HG03064 (cell line): Measurements from ENCODE around the gene DMAC2L.
"Not testable (repeated sequence)": the region's sequence is repeated elsewhere in the genome, so short reads cannot be mapped to it uniquely, and the experiment has no call there.

ENCODE experiments used
- ATAC-seq: cut with Tn5 transposase; IDR thresholded peaks from one replicate; pipeline ENCODE4 v1.9.1; 2021; ENCODE audit warnings: low read depth; ENCODE audit not compliant: unreplicated experiment

Gene DMAC2L

DNA sequence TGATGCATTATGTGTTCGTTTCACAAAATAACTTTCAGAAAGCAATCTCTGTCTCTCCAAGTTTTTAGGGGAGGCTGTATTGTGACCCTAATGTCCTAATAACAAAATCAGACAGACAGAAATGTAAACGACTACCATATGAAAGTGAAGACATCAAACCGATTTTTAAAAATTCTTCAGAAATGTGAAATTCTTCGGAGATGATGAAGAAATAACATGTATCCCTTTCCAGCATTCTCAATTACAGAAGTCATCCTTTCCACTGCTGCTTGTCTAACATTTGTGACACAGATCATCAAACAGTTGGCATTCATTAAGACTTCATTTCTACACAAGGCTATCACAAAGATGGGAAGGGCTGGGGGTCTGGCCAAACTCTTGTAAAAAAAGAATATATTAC, 41.0 kb downstream of the DMAC2L start:
- ATAC-seq = no peak

DNA sequence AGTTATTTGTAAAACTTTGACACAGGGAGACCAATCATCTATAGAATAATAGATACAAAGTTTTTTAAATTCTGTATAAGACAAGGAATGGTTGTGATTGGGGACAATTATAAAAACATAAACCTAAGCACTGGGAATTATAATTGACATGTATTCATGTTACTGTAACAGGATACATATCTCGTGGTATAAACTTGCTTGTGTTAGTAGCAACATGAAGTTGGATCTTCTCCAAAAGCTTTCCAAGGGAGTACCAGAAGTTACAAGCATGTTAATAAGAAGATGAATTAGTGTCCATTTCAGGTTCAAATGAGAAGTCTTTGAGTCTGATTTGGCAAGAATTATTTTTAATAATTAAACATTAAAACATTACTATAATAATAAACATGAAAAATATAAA, 42.4 kb downstream of the DMAC2L start:
- ATAC-seq = no peak

DNA sequence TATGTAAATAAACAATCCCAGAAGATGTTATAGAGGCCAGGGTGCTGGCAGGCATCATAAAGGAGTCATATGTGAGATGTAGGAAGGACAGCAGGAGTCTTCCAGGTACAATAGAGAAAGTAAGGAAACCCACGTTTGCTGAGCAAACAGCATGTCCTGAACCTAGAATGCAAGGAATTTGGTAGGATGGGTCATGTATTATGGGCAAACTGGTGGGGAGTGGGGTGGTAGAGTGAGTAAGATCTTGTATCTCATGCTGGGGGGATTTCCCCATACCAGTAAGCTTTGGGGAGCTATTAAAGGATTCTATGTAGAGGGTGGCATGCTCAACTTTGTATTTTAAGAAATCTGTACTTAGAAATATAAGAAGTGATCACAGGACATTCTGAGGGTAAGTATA, 43.6 kb downstream of the DMAC2L start:
- ATAC-seq = no peak

DNA sequence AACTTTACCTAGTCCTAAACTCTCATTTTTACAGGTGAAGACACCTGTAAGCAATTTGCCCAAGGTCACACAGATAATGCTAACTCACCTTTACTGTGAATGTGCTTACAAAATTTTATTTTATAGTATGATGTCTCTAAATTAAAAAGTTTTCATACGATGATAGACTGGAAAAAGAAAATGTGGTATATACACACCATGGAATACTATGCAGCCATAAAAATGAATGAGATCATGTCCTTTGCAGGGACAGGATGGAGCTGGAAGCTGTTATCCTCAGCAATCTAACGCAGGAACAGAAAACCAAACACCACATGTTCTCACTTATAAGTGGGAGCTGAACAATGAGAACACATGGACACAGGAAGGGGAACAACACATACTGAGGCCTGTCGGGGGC, 44.2 kb downstream of the DMAC2L start:
- not testable (repeated sequence) for ATAC-seq

DNA sequence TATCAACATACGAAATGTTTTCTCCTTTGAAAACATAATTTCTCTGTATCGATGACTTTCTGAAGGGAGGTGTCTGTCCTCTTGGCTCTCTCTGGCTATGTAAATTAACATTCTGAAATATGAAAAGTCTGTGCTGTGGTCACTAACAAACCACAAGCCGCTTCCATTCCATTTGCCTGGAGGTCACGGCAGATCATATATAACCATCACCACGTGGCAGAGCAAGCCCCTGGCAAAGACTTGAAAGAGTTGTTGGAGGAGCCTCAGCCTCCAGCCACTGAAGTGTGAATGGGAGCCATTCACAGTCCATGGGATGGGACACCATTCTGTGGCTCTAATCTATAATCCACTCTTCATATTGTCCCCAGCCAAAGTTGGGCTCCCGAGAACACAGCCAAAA, 45.0 kb downstream of the DMAC2L start:
- ATAC-seq = no peak

DNA sequence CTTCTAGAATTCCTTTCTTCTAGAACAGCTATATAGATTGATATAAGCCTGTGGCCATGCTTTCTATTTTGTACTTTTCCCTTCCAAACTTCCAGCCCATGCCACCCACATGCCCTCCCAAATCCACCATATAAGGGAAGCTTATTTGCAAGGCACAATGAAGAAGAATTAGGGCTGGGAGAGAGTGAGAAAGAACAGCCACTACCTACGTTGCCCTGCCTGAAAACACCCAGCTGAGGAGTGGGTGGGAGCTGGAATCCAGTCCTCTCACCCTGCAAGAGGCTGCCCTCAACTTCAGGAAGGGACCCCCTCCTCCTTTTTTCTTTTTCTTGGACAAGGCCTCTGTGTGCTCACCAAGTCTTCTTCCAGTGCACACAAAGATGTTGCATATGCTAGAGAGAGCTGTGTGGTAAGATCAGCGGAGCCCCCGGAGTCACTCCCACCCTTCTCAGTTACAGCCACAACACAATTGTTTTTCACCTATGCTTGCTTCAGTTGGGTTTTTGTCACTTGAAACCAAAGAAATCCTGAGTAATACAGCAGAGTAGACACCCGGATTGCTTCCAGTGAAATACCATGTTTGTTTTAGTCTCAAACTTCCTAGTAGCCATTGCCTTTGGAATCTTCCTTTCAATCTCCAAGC, 45.8 kb downstream of the DMAC2L start:
- ATAC-seq = no peak

DNA sequence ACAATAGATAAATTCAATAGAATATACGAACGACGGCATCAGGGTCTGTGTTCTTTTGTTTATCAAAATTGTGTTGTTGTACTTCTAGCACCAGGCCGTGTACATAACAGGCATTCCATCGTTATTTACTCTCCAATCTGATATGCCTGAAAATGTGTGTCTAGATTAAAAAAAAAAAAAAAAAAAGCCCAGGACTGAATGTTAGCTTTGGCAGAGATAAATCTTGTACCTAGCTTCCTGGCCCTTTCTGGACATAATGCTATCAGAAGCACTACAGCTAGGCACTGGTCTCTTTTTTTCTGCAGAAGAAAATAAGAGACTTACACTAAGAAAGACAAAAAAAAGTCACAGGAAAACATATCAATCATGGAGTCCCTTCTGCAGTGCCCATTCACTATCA, 47.5 kb downstream of the DMAC2L start:
- no peak for ATAC-seq

DNA sequence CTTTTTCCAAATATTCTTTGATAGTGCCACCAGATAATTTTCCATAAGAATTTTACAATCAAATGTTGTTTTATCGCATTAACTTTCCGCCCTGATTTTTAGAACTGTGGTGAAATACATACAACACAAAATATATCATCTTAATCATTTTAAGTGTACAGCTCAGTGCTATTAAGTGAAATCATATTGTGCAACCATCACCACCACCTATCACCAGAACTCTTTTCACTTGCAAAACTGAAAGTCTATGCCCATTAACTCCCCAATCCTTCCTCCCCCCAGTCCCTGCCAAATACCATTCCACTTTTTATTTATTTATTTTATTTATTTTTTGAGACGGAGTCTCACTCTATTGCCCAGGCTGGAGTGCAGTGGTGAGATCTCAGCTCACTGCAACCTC, 48.0 kb downstream of the DMAC2L start:
- ATAC-seq = no peak

DNA sequence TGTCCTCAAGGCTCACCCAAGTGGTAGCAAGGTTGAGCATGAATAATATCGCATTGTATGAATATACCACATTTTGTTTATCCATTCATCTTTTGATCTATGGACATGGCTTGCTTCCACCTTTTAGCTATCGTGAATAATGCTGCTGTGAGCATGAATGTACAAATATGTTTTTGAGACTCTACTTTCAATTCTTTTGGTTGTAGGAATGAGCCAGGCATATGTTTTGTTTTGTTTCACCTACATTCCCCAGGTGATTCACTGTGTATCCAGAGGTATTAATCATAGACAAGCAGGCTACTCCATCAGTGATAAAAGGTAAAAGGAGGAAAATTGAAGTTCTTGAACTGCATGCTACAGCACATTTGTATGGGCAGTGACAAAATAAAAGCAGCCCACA, 48.7 kb downstream of the DMAC2L start:
- ATAC-seq = no peak

DNA sequence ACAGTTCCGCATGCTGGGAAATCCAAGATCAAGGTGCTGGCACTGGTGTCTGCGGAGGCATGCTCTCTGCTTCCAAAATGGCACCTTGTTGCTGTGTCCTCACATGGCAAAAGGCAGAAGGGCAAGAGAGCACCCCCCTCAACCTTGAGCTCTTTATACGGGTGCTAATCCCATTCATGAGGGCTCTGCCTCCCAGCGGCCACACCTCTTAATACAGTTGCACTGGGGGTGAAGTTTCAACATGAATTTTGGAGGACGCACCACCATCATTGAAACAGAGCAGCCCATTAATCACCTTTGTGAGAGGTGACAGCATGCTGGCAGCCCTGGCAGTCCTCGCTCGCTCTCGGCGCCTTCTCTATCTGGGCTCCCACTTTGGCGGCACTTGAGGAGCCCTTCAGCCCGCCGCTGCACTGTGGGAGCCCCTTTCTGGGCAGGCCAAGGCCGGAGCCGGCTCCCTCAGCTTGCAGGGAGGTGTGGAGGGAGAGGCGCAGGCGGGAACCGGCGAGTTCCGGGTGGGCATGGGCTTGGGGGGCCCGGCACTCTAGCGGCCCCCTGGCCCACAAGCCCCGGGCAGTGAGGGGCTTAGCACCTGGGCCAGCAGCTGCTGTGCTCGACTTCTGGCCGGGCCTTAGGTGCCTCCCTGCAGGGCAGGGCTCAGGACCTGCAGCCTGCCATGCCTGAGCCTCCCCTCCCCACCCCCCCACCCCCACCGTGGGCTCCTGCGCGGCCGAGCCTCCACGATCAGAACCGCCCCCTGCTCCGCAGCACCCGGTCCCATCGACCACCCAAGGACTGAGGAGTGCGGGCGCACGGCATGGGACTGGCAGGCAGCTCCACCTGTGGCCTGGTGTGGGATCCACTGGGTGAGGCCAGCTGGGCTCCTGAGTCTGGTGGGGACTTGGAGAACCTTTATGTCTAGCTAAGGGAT, 49.6 kb downstream of the DMAC2L start:
- not testable (repeated sequence) for ATAC-seq

DNA sequence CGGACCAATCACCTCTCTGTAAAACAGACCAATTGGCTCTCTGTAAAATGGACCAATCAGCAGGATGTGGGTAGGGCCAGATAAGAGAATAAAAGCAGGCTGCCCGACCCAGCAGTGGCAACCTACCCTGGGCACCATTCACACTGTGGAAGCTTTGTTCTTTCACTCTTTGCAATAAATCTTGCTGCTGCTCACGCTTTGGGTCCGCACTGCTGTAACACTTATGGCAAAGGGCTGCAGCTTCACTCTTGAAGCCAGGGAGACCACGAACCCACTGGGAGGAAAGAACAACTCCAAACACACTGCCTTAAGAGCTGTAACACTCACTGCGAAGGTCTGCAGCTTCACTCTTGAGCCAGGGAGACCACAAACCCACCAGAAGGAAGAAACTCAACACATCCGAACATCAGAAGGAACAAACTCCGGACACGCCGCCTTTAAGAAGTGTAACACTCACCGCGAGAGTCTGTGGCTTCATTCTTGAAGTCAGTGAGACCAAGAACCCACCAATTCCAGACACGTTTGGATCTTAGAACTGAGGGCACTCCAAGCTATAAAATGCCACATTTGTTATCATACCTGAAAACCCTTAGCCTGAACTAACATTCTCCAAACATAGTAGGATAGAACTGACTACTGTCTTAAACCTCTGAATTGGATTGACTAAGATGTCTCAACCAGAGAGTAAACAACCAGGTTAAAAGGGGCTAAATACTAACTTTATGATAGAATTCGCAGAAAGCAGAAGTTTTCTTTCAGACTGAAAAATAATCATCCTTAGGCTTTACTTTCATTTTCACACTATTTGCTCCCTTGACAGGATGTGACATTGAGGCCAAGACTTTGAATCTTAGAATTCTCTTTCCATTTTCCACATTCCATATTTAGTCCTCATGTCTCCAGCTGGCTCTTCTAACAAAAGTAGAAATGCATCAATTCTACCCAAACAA, 50.9 kb downstream of the DMAC2L start:
- ATAC-seq = peak; percentile 11

DNA sequence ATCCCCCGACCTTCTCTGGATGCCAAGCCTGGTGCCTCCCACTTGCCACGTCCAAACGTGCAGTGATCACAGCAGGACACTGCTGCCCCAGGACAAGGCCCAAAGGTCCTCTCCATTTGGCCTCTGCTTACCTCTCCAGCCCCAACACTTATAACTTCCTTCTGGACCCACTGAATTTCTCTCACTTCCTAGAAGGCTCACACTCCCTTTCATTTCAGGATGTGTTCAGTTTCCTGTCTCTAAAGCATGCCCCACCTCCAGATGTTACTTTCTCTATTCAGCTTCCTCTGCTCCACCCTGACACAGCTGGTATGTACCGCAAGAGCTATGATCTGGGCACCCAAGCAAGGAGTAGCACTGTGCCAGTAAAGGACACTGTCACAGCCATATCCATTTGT, 51.6 kb downstream of the DMAC2L start:
- peak; percentile 95 for ATAC-seq

DNA sequence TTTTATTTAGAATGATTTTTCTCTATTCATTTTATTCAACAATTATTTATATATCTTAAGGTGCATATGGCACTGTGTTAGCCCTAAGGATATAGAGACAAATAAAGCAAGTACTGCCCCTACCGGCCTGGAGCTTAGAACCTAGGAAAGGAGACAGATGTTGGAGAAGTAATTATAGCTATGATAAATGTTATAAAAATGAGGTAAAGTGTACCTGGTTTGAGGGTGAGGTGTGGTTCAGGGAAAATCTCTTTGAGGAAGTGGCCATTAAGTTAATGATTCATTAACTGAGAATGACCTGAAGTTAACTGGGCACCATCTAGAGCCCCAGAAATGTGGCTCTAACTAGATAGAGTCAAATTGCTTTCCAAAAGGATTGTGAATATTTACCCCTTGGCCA, 52.7 kb downstream of the DMAC2L start:
- no peak for ATAC-seq

DNA sequence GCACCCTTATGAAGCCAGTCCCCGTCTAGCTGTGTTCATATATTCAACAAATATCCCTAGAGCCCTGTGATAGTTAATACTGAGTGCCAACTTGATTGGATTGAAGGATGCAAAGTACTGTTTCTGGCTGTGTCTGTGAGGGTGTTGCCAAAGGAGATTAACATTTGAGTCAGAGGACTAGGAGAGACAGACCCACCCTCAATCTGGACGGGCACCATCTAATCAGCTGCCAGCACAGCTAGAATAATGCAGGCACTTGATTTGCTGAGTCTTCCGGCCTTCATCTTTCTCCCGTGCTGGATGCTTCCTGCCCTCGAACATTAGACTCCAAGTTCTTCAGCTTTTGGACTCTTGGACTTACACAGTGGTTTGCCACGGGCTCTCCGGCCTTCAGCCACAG, 53.4 kb downstream of the DMAC2L start:
- ATAC-seq = not testable (repeated sequence)

DNA sequence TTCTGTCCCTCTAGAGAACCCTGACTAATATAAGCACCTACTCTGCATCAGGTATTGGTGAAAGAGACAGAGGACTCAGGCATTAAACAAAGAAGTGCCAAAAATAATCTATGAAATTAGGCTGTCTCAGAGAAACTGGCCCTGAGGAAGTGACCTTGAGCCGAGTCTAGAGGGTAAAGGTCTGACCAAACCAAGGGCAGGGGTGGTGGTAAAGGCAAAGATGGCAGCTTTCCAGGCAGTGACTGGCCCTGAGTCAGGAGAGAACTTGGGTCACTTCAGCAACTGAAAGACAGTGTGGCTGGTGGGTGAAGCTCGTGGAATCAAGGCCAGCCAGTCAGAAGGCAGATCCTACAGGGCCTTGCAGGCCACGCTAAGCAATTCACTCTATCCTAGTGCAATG, 54.0 kb downstream of the DMAC2L start:
- no peak for ATAC-seq

DNA sequence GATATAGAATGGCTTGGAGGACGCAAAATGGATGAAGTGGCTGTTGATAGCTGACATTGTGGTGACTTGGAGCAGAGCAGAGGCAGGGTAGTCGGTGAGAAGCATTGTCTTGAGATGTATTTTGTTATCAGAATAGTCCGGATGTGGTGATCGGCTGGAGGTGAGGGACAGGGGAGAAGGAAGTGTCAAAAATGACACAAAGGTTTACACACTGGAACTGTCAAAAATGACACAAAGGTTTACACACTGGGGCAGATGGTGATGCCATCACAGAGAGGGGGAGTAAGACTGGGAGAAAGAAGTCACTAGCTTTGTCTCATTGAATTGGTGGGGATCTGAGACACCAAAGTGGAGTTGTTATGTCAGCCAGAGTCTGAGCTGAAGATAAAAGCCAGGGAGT, 54.5 kb downstream of the DMAC2L start:
- no peak for ATAC-seq

DNA sequence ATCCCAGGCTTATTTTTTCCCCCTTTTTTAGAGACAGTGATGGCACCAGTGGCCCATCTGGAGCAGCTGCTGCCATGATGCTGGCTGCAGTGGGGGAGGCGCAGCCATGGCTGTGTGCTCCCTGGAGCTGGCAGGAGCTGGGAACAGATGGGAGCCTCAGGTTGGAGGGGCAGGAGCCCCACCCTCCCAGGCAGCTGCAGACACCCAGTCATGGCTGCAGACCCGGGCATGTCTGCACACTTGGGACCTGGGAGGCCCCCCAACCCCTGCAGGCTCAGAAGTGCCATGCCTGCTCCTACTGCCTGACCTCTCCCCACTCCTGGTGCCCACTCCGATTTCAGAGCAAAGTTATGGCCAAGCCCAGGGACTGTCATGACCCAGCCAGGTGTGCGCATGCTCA, 59.4 kb downstream of the DMAC2L start:
- no peak for ATAC-seq

DNA sequence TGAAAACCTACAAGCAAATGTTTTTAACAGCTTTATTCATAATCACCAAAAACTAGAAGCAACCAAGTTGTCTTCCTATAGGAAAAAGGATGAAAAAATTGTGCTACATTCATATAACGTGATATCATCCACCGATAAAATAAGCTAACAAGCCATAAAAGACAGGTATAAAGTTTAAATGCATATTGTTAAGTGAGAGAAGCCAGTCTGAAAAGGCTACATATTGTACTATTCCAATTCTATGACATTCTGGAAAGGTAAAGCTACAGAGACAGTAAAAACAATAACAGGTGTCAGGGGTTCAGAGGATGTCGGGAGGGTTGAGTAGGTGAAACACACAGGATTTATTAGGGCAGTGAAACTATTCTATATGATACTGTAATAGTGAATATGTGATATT, 61.8 kb downstream of the DMAC2L start:
- no peak for ATAC-seq

DNA sequence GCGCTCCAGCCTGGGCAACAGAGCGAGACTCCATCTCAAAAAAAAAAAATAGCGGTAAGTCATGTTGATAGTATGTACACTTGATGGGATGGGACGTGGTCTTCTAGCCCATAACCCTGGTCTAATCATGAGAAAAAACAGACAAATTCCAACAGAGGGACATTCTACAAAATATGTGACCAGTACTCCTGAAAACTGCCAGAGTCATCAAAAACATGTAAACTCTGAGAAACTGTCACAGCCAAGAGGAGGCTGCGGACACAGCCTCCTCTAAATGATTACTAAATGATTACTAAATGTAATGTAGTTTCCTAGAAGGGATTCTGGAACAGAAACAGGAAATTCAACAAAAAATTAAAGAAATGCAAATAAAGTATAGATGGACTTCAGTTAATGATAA, 63.6 kb downstream of the DMAC2L start:
- ATAC-seq = no peak
